Endometrial microvascular endothelial cells (primary cell): ENCODE results near the gene PABPN1. TPM values are rescaled to one million over a fixed set of nuclear protein-coding genes. Genes with fewer than 3 reads are reported as not detected.
"Not testable (repeated sequence)": the region's sequence is repeated elsewhere in the genome, so short reads cannot be mapped to it uniquely, and the experiment has no call there.

Experiments used
- in situ Hi-C: cut with HindIII; loops from 2 replicates; pipeline ENCODE4 v1.10.0; 2017; ENCODE audit warnings: low sequenced_read_pairs, low pct_unique_long_range_greater_than_20kb; ENCODE audit errors: inconsistent ontology term
- total RNA-seq: library from RNA; depleted of rRNA; stranded (reverse); fragments of >200 nt; gene quantifications from one replicate; pipeline ENCODE4 v1.2.3, GENCODE V29; 2015; ENCODE audit errors: inconsistent ontology term

PABPN1 gene
- total RNA-seq, 1 donor from 2014 or later, result 69.4 TPM

- in situ Hi-C loops, result no loop called here
Measured at GRCh38 chr14:23324455-23324846, 3.2 kb downstream of the PABPN1 start.

- in situ Hi-C loops, result no loop called here
Measured at GRCh38 chr14:23324993-23325392, 3.7 kb downstream of the PABPN1 start.

- in situ Hi-C loops, result not testable (repeated sequence)
Measured at GRCh38 chr14:23325746-23326145, 4.5 kb downstream of the PABPN1 start.

GRCh38 chr14:23326491-23327332 is 5.5 kb downstream of the PABPN1 start:
- in situ Hi-C loops, result no loop called here

- in situ Hi-C loops, result no loop called here
Measured at GRCh38 chr14:23327947-23328744, 6.9 kb downstream of the PABPN1 start.

GRCh38 chr14:23335623-23336022 is 14.4 kb downstream of the PABPN1 start:
- in situ Hi-C loops, result no loop called here

- in situ Hi-C loops, result no loop called here
Measured at GRCh38 chr14:23339506-23340268, 18.4 kb downstream of the PABPN1 start.

DNA sequence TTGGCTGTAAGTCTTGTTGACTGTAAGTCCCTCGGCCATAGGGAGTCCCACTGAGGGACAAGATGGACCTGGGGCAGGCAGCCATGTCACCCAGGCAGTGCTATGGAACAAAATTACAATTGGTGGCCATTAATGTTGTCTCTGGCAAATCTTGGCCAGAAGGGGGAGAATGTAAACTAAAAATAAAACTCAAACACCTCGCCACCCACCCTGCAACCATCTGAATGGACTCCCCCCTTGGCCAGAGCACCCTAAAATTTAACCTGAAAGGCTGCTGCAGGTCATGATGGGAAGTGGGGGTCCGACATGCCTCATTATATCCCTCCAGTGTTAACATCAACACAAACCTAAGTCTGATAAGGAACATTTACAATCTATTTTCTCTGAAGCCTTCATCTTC is 23.2 kb downstream of the PABPN1 start:
- in situ Hi-C loops, result no loop called here

DNA sequence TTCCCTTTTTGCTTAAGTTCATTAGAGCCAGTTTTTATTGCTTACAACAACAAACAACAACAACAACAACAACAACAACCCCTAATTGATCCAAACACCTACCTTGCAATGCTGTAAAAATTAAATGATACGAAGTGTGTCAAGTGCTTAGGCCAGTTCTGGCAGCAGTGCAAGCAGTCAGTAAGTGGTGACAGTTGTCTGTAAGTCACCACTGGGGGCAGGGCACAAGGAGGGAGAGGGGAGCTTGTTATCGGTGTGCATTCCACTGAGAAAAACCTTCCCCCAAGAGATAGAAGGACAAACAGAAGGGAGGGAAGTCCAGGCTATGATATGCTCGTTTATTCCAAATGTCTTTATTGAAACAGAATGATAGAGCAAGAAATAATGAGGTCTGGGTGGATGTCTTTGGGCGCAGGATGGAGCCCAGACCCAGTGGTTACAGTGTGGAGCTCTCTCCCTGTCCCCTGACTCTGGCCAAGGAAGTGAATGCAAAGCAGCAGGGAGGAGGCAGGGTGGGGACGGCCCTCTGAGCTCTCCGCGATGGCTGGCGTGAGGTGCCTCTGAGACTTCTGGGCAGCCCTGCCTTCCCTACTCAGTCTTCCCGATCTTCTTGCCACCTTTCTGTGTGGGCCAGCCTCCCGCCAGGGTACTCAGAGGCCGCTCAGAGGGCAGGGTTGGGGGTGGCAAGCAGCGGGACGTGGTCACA is 24.9 kb downstream of the PABPN1 start:
- in situ Hi-C loops, result no loop called here

DNA sequence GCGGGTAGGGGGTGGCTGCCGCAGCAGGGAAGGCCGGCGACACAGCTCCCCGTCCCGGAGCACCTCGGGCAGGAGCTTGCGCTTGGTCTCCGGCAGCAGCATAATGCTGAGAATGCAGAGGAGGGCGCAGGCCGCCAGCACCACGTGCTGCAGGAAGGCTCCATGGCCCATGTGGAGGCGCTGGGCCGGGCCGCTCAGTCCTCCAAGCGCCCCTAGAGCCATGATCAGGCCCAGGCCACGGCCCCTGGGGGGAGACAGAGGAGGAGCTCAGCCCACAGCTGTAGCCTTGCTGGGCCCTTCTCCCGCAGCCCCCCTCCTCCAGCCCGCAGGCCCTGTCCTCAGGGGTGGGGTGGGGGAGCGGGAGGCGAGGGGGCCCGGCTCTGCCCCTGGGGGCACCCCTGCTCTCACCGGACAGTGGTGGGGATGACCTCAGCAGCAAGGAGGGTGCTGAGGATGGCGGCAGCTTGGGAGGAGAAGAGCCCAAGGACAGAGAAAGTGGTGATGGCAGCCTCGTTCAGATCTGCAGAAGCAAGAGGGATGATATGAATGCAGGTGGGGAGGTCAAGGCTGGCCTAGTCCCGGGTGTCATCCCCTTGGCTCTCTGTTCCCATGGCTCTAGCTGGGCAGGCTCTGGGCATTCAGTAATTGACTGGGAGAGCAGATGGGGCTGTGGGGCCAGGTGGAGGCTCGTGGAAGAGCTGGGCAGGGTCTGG is 25.6 kb downstream of the PABPN1 start:
- in situ Hi-C loops, result no loop called here

GRCh38 chr14:23347406-23348296 is 26.4 kb downstream of the PABPN1 start:
- in situ Hi-C loops, result no loop called here

- in situ Hi-C loops, result no loop called here
Measured at GRCh38 chr14:23348297-23348655, 27.0 kb downstream of the PABPN1 start.

GRCh38 chr14:23349156-23349845 is 28.0 kb downstream of the PABPN1 start:
- in situ Hi-C loops, result no loop called here

DNA sequence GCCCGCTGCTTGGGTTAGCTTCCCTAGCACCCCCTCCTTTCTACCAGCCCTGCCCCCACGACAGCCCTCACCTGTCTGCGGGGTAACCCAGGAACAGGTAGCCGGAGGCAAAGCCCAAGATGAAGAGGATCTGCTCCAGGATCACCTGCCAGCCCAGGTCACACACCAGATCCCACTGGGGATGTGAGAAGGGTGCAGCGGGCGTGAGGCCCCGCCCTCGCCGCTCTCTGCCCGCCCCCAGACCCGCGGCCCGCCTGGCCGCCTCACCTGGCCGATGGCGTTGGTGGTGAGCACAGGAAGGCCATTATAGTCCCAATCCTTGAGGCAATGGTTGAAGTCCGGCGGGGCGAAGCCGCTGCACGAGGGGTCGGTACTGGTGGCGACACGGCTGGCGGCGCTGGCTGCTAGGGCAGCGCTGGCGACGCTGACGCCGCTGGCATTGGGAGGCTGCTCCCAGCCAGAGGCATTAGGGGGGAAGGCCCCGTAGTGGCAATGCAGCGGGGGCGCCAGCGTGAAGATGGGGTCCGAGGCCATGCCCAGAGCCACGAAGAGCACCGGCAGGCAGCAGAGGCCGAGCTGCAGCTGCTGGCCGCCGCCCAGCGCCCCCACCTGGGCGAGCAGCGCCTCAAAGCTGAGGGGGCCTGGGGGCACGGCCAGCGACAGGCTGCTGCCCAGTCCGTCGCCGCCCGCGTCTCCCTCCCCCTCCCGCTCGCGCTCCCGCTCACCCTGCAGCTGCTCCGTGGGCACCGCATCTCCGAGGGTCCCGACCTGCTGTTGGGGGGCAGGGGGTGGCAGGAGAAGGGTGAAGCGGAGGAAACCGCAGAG is 30.6 kb downstream of the PABPN1 start:
- in situ Hi-C loops, result no loop called here

- in situ Hi-C loops, result no loop called here
Measured at GRCh38 chr14:23352506-23353432, 31.5 kb downstream of the PABPN1 start, which contains the start of gene SLC22A17. Gene SLC22A17, minus strand, starts transcription at chr14:23352887.
